ENCODE results near the gene TOR4A.

TOR4A gene

DNA sequence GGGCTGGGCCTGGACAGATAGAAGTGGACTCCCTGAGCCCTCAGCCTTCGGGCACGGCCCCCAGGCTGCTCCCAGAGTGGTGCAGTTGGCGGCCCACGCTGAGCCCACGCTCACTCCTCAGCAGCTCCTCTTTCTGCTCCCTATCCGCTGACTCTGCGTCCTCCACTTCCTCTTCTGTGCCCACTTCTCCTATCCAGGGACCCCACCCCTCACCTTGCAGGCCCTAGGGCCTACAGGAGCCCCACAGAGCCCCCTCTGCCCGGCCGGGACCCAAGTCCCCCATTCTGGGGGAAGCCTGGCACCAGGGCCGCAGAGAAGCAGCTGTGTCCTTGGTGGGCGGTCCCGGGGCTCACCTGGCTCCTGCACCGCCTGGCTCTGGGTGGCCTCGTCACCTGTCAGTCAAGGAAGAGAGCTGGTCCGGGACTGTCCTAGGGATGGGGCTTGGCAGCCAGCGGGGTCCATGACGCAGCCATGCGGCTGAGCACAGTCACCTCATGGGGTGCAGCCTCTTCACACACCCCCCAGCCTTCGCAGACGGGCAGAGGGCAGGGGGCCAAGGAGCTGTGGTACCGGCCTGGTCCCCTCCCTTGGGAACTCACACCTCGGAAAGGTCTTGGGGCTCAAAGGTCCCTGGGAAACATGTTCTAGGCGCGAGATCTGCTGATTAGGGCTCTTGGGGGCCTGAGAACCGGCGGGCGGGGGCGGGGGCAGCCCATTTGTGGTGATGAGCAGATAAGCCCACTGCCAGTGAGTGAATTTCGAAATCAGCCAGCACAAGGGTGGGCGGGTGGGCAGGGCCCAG lies 29.9 kb downstream of the TOR4A start:
- no peak for DNase-seq (ENCODE audit: low read depth)

DNA sequence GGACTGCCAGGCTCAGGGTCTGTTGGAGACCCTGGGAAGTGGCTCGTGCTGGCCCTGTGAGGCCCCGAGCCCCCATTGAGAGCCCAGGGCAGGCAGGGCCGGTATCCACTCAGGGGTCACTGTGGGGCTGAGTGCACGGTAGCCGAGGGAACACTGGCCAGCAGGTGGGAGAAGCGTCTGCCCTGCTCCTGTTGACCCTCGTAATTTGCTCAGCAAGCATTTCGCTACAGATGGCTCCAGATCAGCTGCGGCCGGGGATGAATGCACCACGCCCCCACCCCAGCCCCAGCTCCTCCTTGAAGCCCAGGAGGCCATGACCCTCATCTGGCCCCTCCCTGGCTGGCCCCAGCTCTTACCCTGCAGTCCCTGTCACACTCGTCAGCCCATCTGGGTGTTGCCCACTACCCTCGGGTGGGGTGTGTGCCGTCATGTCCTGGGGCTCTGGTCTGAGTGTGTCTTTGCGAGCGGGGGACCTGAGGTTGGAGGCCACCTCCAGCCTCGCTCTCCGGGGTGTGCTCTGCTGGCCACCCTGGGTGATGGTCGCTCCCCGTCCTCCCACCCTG lies 30.6 kb downstream of the TOR4A start:
- DNase-seq (ENCODE audit: low read depth): no peak

DNA sequence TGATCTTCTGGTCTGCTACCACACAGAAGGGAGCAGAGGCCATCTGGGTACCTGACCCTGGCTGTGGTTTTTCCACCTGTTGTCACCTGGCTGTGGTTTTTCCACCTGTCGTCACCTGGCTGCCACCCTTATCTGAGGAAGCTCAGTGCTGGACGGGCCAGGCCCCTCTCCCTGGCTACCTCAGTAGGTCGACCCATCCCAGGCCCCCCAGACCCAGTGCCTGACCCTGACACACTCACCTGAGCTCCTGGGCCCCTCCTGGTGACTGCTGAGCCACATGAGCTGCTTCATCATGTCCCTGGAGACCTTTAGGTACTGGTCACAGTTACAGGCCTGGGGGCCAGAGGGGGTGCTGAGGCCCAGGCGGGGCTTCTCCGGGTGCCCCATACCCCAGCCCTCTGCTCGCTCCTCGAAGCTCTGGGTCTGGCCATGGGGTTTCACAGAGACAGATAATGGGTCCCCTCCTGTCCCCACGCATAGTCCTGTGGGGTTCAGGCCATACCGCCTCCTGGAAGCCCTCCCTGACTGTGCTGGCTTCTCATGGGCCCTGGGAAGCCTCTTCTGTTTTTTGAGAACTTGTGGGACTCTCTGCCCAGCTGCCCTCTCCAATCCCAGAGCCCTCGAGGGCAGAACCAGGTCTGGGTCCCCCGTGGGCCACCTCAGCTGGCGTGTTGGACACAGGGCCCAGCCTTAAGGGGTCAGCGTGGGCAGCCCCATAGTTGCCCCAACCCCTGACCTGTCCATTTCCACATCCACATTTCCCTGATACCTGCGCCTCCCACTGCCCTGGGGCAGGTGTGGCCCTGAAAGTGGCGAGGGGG lies 32.1 kb downstream of the TOR4A start:
- no peak for DNase-seq (ENCODE audit: low read depth)

DNA sequence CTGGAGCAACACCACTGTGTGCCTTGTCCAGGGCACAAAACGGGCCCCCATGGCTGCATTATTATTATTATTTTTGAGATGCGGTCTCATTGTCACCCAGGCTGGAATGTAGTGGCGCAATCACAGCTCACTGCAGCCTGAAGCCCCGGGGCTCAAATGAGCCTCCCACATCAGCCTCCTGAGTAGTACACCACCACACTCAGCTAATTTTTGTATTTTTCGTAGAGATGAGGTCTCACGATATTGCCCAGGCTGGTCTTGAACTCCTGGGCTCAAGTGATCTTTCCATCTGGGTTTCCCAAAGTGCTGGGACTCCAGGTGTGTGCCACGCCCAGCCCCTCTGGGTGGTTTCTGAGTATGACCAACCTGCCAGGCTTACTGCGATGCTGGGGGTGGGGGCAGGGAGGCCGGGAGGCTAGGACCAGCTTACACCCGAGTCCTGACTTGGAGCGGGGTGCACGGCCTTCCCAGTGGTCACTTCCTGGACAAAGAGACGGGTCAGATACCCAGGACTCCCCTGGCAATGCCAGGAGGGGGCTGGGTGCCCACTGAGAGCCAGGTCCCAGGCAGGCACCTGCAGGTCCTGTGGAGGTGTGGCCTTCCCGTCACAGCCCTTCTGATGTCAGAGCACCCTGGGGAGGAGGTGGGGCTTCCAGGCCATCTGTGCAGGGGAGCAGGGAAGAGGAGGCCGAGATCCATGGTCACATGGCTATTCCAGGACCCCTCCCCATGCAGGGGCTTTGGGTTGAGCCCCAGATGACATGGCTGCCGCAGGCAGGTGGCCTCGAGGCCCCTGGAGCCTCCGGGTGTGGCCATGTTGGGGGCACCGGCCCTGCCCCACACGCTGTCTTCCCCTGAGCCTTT lies 32.9 kb downstream of the TOR4A start:
- no peak for DNase-seq (ENCODE audit: low read depth)

DNA sequence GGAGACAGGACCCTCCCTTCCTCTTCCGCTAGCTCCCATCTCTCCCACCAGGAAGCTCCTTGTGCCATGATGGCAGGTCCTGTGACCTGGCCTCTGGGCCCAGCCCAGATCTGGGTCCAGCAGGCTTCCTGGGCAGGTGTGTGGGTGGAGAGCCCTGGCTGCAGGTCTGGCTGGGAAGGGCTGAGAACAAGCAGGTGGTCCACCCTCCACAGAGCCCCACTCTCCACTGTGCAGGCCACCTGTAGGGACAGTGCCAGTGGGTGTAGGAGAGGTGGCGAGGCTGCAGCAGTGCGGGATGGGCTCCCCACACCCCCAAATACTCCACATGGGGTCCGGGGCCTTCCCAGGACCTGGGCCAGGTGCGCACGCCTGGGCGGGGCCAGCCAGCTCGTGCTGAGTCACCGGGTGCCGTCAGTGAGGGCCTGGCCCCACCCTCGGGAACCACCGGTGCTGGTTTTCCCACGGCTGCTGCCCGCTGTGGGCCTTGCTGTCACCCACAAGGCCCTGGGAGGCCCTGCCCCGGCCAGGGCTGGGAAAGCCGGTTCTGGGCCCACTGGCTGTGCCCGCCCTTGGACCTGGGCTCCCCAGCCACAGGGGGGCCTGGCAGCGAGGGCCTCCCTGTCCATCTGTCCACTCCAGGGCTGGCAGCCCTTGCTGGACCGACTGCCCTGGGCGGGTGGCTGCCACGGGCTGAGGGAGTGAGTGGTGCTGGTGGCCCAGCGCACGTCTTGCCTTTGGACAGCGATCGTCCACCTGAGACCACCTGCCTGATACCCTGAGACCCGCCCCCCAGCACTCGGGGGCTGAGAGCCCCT lies 33.9 kb downstream of the TOR4A start:
- no peak for DNase-seq (ENCODE audit: low read depth)

DNA sequence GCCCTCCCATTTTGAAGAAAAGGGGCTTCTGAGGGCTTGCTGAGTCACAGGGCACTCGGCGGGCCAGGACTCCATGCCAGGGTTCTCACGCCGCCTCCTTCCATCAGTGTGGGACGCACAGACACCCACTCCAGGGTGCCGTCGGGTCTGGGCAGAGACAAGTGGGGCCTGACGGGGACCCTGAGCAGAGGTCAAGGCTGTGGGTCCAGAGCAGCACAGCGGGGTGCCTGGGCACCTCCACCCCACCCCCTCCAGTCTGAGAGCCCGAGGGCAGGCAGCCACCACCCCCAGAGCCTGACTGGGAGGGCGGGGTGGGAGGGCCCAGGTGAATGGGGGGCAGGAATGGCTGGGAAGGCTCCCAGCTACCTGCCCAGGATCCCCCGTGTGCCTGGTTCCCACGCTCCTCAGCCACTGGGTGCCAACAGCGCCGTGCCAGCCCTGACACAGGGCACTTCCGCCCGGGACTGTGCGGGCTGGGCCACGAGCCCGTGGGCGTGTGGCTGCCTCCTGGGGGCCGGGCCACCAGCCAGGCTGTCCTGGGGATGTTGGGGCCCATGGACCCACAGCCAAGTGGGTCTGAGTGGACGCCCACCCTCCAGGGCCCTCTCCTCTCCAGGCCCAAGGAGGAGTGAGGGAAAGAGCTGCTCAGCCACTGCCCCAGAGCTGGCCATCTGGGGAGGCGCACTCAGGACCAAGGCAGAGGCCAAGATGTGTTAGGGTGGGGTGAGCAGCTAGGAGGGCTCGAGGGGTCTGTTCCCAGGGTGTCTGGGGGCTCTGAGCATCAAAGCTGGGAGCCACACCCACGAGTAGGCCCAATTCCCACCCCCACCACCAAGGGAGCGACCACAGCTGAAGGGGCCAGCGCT lies 34.7 kb downstream of the TOR4A start:
- no peak for DNase-seq (ENCODE audit: low read depth)

DNA sequence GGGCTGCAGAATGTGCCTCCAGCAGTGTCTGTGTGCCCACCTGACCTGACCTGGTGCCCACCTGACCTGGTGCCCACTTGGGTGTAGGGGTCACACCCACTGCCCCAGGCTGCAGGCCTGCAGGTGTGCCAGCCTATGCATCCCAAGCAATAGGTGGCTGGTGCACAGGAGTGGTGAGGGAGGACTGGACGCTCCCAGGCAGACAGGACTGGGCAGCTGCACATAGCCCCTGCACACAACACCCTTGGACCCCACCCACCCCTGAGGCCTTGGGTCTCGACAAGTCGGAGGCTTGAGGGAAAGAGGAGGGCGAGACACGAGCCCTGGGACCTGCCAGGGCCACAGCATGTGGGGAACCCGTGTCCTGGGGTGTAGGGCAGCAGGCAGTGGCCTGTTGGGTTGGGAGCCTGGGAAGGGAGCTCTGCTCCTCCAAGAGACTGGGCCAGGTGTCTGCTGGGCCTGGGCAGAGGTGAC lies 35.4 kb downstream of the TOR4A start:
- no peak for DNase-seq (ENCODE audit: low read depth)

DNA sequence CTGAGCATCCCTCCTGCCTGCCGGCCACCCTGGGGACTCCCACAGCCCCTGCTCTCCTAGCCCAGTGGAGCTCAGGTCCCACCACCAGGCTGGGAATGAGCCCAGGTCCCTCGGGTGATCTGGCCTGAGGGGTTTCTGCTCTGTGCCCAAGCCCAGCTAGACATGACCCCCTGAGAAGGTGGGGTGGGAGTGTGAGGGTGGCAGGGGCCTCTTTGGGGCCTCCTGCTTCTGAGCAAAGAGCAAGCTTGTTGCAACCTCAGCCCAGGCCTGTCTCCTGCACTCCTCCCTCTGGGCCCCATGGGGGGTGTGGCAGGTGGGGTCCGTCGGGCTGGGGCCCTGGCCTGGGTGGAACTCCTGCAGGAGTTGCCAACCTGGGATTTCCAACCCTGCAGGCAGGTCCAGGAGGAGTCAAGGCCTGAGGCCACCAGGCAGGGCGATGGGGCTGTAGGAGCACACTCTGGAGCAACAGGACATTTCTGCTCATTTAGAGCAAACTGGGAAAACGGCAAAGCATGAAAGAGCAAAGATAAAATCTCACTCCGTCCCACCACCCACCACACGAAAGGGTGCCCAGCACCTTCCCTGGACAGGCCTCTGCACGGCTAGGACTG lies 35.9 kb downstream of the TOR4A start:
- DNase-seq (ENCODE audit: low read depth): no peak

DNA sequence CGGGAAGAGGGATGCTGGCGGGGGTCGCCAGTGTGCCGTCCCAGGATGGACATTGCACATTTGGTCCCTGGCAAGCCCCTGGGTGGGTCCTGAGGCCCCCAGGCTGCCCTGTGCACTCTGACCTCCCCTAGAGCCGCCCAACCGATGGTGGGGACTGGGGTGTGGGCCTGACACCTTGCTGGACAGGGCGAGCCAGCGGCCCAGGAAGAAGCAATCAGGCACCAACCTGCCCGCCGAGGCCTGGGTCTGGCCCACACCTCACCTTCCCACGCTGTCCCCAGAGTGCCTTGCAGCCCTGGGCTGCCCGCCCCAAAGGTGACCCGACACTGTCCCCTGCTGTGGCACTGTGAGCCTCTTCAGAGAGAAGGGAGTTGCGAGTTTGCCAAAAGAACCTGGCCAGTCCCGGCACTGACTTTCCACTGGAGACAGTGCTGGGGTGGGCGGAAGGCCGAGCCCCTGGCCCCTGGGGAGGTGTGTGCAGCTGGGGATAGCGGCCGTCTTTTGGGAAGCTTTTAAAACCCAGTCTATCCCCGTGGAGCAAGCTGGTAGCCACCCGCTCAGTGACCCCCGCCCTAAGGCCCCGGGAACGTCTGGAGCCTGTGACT lies 36.5 kb downstream of the TOR4A start:
- no peak for DNase-seq (ENCODE audit: low read depth)

DNA sequence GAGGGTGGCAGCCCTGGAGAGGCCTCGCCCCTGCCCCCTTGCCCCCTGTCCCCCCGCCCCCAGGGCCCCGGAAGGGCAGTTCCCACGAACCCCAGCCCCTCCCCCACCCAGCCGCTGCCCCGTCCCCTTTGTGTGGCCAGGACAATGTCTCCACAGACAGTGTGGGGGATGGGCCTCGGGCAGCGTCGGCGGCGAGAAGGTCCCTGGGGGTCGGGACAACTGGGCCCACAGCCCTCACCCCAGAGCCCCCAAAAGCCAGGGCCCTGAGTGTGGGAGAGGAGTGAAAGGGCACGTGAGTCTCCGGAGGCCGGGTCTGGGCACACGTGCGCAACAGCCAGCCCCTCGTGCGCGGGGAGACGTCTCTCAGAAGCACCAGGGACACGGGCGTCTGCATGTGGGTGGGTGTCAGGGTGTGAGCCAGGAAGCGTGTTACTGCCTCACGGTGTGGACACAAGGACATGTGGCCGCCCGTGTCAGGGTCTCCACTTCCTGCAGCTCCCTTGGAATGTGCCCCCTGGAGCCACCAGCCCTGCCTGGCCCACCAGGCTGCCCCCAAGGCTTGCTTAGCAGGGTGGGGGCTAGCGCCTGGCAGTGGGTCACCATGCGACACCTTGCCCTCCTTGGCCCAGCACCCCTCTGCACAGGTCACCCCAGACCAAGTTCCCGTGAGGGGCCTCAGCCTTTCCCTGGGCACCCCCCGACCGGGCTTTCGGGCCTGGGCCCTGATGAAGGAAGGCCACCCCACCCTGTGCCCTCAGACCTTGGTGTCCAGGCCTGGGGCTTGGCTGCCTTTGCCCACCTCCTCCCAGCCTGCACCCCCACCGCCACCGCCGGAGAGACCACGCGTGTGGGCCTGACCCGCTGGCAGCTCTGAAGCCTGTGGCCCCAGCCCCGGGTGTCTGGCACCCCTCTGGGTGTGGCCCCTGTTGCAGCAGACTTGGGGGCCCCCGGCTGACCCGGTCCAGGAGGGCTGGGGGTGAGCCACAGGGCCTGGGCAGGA lies 37.3 kb downstream of the TOR4A start:
- no peak for DNase-seq (ENCODE audit: low read depth)

DNA sequence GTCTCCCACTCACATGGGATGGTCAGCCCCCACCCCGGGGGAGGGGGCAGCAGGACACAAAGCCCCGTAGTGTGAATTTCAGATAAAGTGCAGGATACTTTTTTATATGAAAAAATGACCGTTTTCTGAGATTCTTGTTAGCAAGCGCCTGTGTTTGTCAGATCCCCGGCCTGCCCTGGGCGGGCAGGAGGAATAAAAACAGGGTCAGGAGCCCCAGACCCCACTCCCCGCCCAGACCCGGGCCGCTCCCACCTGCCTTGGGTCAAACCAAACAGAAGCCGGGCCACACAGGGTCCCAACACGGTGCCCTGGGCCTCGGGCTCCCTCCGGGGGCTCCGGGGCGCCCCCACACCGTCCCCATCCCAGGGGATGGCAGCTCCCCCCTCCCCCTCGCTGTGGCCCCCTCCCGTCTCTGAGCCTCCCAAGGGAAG lies 38.1 kb downstream of the TOR4A start:
- DNase-seq (ENCODE audit: low read depth): no peak

DNA sequence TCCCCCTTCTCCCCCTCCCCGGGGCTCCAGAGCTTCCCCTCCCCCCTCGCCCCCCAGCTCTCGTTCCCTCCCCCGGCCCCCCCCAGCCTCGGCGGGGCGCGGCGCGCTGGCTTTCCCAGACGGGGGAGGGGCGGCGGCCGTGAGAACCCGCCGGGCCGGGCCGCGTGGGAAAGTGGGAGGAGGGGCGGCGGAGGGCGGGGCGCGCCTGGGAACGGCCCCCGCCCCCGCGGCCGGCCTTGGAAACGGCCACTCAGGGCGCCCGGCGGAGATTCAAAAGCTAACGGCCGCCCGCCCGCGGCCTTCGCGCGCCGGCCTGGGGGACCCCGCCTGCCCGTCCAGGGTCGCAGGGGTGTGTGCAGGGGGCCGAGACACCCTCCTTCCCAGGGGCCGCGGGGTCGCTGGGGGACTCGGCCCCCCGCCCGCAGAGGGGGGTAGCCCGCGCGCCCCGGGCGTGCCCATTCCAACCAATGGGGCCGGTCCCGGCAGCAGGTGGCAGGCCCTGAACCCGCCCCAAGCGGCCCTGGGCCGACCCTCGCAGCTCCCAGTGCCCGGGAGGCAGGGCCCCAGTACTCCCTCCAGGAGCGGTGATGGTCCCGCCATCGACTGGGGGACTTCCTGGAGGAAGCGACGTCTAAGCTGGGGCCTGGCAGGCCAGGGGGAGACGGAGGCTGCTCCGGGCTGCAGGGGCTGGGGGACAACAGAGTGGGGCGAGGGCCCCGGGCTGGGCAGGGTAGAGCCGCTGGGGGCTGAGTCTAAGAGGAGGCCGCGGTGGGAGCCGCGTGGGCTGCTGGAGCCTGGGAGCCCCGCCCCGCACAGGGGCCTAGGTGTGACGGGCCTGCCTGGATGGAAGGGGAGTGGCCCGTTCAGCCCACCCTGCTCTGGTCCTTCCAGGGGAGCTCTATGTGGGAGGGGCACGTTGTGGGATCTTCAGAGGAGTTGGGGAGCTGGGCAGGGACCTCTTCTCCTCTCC lies 38.8 kb downstream of the TOR4A start:
- no peak for DNase-seq (ENCODE audit: low read depth)

DNA sequence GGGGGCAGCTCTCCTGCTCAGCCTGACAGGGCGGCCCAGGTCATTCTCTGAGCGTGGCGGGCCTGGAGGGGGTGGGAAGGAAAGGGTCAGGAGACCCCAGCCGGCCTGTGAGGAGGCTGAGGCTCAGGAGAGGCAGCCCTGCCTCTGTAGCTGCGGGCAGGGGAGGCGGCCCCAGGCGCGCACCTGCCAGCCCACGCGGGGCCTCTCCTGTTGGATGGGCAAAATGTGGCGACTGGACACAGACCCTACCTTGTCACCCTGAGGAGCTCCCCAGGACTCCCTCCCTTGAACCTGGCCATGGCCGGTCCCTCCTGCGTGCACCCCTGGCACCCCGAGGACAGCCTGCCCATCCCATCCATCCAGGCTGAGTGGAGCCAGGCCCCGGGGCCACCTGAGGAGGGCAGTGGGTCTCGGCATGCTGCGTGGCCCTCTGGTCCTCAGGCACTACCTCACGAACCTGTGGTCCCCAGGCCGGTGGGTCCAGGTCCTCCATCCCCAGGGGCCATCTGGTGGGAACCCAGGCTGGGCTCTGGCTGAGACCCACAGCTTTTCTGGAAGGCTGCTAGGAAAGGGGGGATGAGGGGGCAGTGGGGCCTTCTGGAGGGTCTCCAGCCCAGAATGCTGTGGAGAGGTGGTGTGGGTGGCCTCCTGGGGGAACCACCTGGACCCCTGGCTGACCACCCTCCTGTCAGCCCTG lies 39.6 kb downstream of the TOR4A start:
- DNase-seq (ENCODE audit: low read depth): no peak

DNA sequence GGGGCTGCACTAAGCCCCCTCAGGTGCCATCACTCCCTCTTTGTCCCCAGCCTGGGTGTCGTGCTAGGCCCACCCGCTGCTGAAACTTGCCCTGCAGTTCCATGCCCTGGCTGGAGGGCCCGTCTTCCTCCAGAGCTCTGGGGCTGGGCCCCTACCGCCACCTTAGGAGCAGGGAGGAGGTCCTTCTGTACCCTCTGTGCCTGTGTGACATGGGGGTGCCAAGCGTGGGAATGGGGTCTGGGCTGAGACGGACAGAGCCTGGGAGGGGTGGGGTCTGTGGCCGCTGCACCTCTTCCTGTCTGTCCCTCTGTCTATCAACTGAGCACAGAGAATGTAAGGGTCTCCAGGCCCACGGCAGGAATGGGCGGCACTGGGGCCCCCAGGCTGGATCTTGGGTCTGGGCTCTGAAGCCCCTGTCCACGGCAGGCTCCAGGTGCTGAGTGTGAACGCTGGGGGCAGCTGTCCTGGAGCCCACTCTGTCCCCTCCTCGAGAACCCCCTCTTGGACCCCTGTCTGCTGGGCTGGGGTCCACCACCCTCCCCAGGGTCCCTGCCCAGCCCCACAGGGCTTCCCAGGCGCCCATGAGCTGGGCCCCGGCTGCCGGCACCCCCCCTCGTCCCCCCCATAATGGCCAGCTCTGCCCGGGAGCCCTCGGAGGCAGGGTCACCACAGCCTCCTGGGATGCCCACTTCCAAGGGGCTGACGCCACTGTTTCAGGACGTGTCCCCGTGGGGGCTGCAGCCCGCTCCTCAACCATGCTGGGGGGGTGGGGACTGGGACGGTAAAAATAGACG lies 40.4 kb downstream of the TOR4A start:
- DNase-seq (ENCODE audit: low read depth): no peak

DNA sequence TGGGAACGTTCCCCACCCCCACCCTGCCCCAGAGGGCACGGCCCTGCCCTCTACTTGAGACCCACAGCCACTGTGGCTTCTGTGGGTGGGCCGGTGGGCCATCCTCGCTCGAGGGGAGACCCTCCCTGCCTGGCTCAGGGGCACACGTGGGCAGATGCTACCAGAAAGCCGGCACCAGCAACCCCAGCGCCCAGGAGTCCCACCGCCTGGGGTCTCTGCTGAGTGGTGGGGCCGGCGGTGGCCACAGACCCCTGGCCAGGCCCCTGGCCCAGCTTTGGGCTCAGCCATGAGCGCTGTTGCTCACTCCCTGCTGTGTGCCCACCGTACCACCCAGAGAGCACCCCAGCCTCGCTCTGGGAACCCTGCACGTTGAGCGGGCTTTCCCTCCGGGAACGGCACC lies 41.1 kb downstream of the TOR4A start:
- no peak for DNase-seq (ENCODE audit: low read depth)

Data from stimulated activated CD4-positive, alpha-beta T cell treated with anti-CD3 and anti-CD28 coated beads, Interleukin-2, amount 100 ng/mL, for 4 hours (primary cell).